ENCODE data around the gene SLIT2. TPM values are rescaled to one million over a fixed set of nuclear protein-coding genes. Genes with fewer than 3 reads are reported as not detected.

SLIT2 gene
- total and polyA plus RNA-seq, 3 donors from 2014 or later, result 5.5 to 11.4 (median 8.7) TPM

GRCh38 chr4:20276848-20277247, 25.1 kb downstream of the SLIT2 start:
- WGBS, 2 donors, result 49 to 57% methylated on average over 5 of the region's 5 CpGs
- Histone ChIP-seq H3K4me1 (no peaks in the 10 kb centered on the region), H3K9me3 (no peaks in the 10 kb centered on the region), H3K4me3 (no peak overlapping the region), H3K27me3 (no peaks in the 10 kb centered on the region), H3K36me3 (ENCODE audit: low read depth, missing control alignments) (no peaks in the 10 kb centered on the region), H3K27ac (no peak overlapping the region)
- DNase-seq, result no peak
- intact Hi-C loops (cut with DNase I; ENCODE audit: low total_unique reads), result no loop called here
- TF ChIP-seq POLR2A (IDR thresholded peaks at IDR 0.05) (no peak), CTCF (IDR thresholded peaks at IDR 0.05) (no peak)

GRCh38 chr4:20278195-20278594, 26.5 kb downstream of the SLIT2 start:
- Histone ChIP-seq H3K4me3 (no peak overlapping the region), H3K36me3 (ENCODE audit: low read depth, missing control alignments) (no peaks in the 10 kb centered on the region), H3K27ac (no peak overlapping the region), H3K4me1 (no peaks in the 10 kb centered on the region), H3K9me3 (no peaks in the 10 kb centered on the region), H3K27me3 (no peaks in the 10 kb centered on the region)
- TF ChIP-seq CTCF (IDR thresholded peaks at IDR 0.05) (no peak), POLR2A (IDR thresholded peaks at IDR 0.05) (no peak)
- intact Hi-C loops (cut with DNase I; ENCODE audit: low total_unique reads), result no loop called here
- no peak for DNase-seq
- WGBS, 2 donors, result 91% methylated on average over 3 of the region's 3 CpGs

- H3K36me3 ChIP-seq (ENCODE audit: low read depth, missing control alignments), result no peaks in the 10 kb centered on the region
- H3K4me1 ChIP-seq, result no peaks in the 10 kb centered on the region
- TF ChIP-seq CTCF (IDR thresholded peaks at IDR 0.05) (no peak), POLR2A (IDR thresholded peaks at IDR 0.05) (no peak)
- no peaks in the 10 kb centered on the region for H3K27me3 ChIP-seq
- H3K9me3 ChIP-seq, result no peaks in the 10 kb centered on the region
- no peak overlapping the region for H3K27ac ChIP-seq
- 95 to 100% methylated on average over 1 of the region's 1 CpG for WGBS, 2 donors
- intact Hi-C loops (cut with DNase I; ENCODE audit: low total_unique reads), result no loop called here
- H3K4me3 ChIP-seq, result no peak overlapping the region
- DNase-seq, result no peak
Measured at GRCh38 chr4:20279381-20279780, 27.7 kb downstream of the SLIT2 start.

GRCh38 chr4:20281453-20281852, 29.7 kb downstream of the SLIT2 start:
- Histone ChIP-seq H3K27ac (no peak overlapping the region), H3K9me3 (no peaks in the 10 kb centered on the region), H3K36me3 (ENCODE audit: low read depth, missing control alignments) (no peaks in the 10 kb centered on the region), H3K4me3 (no peak overlapping the region), H3K27me3 (no peaks in the 10 kb centered on the region), H3K4me1 (no peaks in the 10 kb centered on the region)
- no peak for DNase-seq
- 43 to 59% methylated on average over 2 of the region's 2 CpGs for whole genome bisulfite sequencing, 2 donors
- no peak for TF ChIP-seq CTCF (IDR thresholded peaks at IDR 0.05)
- TF ChIP-seq POLR2A (IDR thresholded peaks at IDR 0.05), result no peak
- intact Hi-C loops (cut with DNase I; ENCODE audit: low total_unique reads), result no loop called here

- Histone ChIP-seq H3K27ac (no peak overlapping the region), H3K4me1 (no peaks in the 10 kb centered on the region), H3K4me3 (no peak overlapping the region), H3K9me3 (no peaks in the 10 kb centered on the region), H3K36me3 (ENCODE audit: low read depth, missing control alignments) (no peaks in the 10 kb centered on the region), H3K27me3 (no peaks in the 10 kb centered on the region)
- no peak for TF ChIP-seq CTCF (IDR thresholded peaks at IDR 0.05)
- TF ChIP-seq POLR2A (IDR thresholded peaks at IDR 0.05), result no peak
- 81 to 98% methylated on average over 4 of the region's 4 CpGs for WGBS, 2 donors
- DNase-seq, result no peak
- intact Hi-C loops (cut with DNase I; ENCODE audit: low total_unique reads), result no loop called here
Measured at GRCh38 chr4:20283039-20283438, 31.3 kb downstream of the SLIT2 start.

Measured in testis (tissue), 3 donors.